Measurements from ENCODE around the gene MPL.

DNA sequence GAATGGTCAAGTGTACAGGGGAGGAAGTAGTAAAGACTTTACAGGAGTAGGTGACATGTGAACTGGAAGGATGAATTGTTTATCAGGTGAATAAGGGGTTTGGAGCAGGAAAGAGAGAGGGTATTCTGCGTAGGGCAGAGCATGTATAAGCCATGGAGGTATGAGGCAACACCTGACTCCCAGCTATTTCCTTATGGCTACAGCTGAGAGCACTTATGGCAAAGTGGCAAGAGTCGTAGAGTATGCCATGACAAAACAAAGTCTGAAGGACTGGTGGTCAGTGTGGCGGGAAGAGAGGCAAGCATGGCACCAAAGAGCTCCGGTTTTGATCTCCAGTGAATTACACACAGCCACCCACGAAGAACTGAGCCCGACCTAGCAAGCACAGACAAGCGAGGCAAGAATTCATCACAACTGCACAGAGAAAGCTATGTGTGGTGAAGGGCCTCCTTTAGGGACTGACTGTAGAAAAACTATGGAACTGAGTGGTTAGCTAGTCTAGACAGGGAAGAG, 39.2 kb downstream of the MPL start:
- TF ChIP-seq, protein P1, sequence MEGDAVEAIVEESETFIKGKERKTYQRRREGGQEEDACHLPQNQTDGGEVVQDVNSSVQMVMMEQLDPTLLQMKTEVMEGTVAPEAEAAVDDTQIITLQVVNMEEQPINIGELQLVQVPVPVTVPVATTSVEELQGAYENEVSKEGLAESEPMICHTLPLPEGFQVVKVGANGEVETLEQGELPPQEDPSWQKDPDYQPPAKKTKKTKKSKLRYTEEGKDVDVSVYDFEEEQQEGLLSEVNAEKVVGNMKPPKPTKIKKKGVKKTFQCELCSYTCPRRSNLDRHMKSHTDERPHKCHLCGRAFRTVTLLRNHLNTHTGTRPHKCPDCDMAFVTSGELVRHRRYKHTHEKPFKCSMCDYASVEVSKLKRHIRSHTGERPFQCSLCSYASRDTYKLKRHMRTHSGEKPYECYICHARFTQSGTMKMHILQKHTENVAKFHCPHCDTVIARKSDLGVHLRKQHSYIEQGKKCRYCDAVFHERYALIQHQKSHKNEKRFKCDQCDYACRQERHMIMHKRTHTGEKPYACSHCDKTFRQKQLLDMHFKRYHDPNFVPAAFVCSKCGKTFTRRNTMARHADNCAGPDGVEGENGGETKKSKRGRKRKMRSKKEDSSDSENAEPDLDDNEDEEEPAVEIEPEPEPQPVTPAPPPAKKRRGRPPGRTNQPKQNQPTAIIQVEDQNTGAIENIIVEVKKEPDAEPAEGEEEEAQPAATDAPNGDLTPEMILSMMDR (optimal IDR thresholded peaks at IDR 0.05 in 1 of 3, IDR thresholded peaks at IDR 0.05 in 1 of 3, conservative IDR thresholded peaks at IDR 0.05 in 1 of 3; ENCODE audit: extremely low read depth in 1 of 3, insufficient read depth in 2 of 3, low read length in 3 of 3), result no peak
- no peak for TF ChIP-seq EZH2 (IDR thresholded peaks at IDR 0.05; ENCODE audit: low read length)

Measured in keratinocyte (primary cell).